GM19193 (cell line): Measurements from ENCODE around the gene ZNF521.

ENCODE experiments used
- POLR2A ChIP-seq: IDR thresholded peaks from 4 replicates; pipeline ENCODE4 v1.6.1; 2011; ENCODE audit not compliant: insufficient read depth, insufficient read length; ENCODE audit errors: extremely low read depth

ZNF521 gene

GRCh38 chr18:25125680-25126079 lies 226.3 kb downstream of the ZNF521 start:
- no peak for TF ChIP-seq POLR2A

- TF ChIP-seq POLR2A = no peak
Observed at GRCh38 chr18:25123438-25124232, 228.3 kb downstream of the ZNF521 start.

GRCh38 chr18:25121442-25121841 lies 230.5 kb downstream of the ZNF521 start:
- no peak for TF ChIP-seq POLR2A

- TF ChIP-seq POLR2A = no peak
Observed at GRCh38 chr18:25113566-25113965, 238.4 kb downstream of the ZNF521 start.

- no peak for TF ChIP-seq POLR2A
Observed at GRCh38 chr18:25112821-25113434, 239.0 kb downstream of the ZNF521 start.

- no peak for TF ChIP-seq POLR2A
Observed at GRCh38 chr18:25111377-25112288, 240.3 kb downstream of the ZNF521 start.

- TF ChIP-seq POLR2A = no peak
Observed at GRCh38 chr18:25109484-25109883, 242.5 kb downstream of the ZNF521 start.

GRCh38 chr18:25103468-25104155 lies 248.4 kb downstream of the ZNF521 start:
- no peak for TF ChIP-seq POLR2A

- no peak for TF ChIP-seq POLR2A
Observed at GRCh38 chr18:25102662-25103061, 249.3 kb downstream of the ZNF521 start.

GRCh38 chr18:25100418-25100817 lies 251.5 kb downstream of the ZNF521 start:
- TF ChIP-seq POLR2A = no peak

GRCh38 chr18:25099895-25100294 lies 252.1 kb downstream of the ZNF521 start:
- TF ChIP-seq POLR2A = no peak

- TF ChIP-seq POLR2A = no peak
Observed at GRCh38 chr18:25097569-25098056, 254.4 kb downstream of the ZNF521 start.

GRCh38 chr18:25097057-25097456 lies 254.9 kb downstream of the ZNF521 start:
- no peak for TF ChIP-seq POLR2A

GRCh38 chr18:25093141-25093540 lies 258.8 kb downstream of the ZNF521 start:
- no peak for TF ChIP-seq POLR2A
